ENCODE data around the gene BACE2. TPM values are rescaled to one million over a fixed set of nuclear protein-coding genes. Genes with fewer than 3 reads are reported as not detected.

The BACE2 gene
- total and polyA plus RNA-seq, 4 donors = 1.7 to 16.7 (median 5.6) TPM

DNA sequence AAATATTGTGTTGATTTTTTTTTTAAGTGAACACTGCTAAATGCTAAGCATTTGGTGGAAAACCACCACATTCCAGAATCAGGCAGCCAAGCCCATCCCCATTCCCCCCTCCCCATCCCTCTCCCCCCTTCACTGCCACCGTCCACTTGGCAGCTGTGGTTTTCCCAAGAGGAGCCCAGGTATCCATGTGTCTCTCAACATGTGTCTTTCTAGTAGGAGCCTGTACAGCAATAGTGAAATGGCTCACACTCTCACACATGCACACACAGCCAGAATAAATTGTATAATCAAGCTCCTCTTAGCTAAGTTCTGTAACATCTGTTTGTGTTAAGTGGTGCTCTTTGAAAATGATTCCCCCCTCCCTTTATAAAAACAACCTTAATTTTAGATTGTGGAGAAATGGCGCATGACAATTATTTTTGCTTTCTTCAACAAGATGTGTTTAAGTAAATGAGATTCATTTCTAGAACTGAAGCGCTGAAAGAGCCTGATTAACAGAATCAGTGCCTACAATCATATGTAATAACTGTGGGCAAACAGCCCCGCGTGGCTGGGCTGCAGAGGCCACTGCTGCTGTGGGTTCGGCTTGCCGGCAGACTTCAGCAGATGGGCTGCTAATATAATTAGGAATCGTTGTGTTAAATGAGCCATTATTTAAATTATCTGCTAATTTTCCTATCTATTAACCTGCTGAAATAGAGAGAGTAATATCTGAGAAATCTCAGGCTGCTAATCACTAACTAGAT is 43.3 kb downstream of the BACE2 start (continued):
- TF ChIP-seq, protein P1, sequence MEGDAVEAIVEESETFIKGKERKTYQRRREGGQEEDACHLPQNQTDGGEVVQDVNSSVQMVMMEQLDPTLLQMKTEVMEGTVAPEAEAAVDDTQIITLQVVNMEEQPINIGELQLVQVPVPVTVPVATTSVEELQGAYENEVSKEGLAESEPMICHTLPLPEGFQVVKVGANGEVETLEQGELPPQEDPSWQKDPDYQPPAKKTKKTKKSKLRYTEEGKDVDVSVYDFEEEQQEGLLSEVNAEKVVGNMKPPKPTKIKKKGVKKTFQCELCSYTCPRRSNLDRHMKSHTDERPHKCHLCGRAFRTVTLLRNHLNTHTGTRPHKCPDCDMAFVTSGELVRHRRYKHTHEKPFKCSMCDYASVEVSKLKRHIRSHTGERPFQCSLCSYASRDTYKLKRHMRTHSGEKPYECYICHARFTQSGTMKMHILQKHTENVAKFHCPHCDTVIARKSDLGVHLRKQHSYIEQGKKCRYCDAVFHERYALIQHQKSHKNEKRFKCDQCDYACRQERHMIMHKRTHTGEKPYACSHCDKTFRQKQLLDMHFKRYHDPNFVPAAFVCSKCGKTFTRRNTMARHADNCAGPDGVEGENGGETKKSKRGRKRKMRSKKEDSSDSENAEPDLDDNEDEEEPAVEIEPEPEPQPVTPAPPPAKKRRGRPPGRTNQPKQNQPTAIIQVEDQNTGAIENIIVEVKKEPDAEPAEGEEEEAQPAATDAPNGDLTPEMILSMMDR (IDR thresholded peaks at IDR 0.05; ENCODE audit: low read depth, low read length, missing input control) = no peak
- TF ChIP-seq SP1 (IDR thresholded peaks at IDR 0.05) (no peak), HNF4A (conservative IDR thresholded peaks at IDR 0.05) (no peak), YY1 (IDR thresholded peaks at IDR 0.05) (no peak), GABPA (IDR thresholded peaks at IDR 0.05 in 1 of 2, conservative IDR thresholded peaks at IDR 0.05 in 1 of 2) (no peak), HNF4G (IDR thresholded peaks at IDR 0.05) (no peak)
- TF ChIP-seq, protein P2, sequence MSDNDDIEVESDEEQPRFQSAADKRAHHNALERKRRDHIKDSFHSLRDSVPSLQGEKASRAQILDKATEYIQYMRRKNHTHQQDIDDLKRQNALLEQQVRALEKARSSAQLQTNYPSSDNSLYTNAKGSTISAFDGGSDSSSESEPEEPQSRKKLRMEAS (IDR thresholded peaks at IDR 0.05) = no peak

DNA sequence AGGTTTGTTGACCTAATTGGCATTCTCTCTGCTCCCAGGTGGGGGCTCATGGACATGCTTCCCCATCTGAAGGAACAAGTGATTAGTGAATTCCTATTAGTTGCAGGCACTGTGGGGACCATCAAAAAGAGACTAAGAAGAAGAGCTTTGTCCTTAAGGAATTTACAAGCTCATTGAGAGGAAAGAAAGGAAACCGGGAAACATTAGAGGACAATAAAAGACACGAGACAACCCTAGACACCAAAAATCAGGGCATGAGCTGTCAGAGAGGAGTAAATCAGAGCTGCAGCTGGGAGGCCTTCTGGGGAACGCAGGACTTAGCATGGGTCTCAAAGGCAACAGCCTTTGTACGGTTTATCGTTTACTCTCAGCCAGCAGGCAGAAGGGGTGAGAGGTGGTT is 45.1 kb downstream of the BACE2 start:
- no peaks in the 10 kb centered on the region for H3K4me1 ChIP-seq (ENCODE audit: control insufficient read depth in 4 of 4, insufficient read depth in 4 of 4, low read length in 3 of 4)
- 82% methylated on average over 5 of the region's 5 CpGs for WGBS

More for the DNA sequence above, 45.1 kb downstream of the BACE2 start:
- Histone ChIP-seq H3K4me3 (ENCODE audit: low read depth in 1 of 3, low read length in 3 of 3) (no peak overlapping the region), H3K36me3 (ENCODE audit: control insufficient read depth in 4 of 4, insufficient read depth in 3 of 4, low read depth in 1 of 4, low read length in 3 of 4) (no peaks in the 10 kb centered on the region), H3K9ac (ENCODE audit: low read depth in 1 of 2, low read length in 2 of 2) (no peak overlapping the region), H3K9me3 (ENCODE audit: control insufficient read depth in 4 of 4, low read length in 3 of 4) (no peaks in the 10 kb centered on the region), H3K27me3 (ENCODE audit: control insufficient read depth in 4 of 4, insufficient read depth in 4 of 4, low read length in 3 of 4) (peaks cover 0 to 4% (median 0%) of the 10 kb centered on the region in 4 donors), H3K27ac (ENCODE audit: low read depth in 1 of 2, low read length in 2 of 2) (no peak overlapping the region)
- no peak for TF ChIP-seq YY1 (IDR thresholded peaks at IDR 0.05)
- no peak for TF ChIP-seq RAD21 (IDR thresholded peaks at IDR 0.05)
- TF ChIP-seq RXRA (IDR thresholded peaks at IDR 0.05) = no peak
- TF ChIP-seq, protein P3, sequence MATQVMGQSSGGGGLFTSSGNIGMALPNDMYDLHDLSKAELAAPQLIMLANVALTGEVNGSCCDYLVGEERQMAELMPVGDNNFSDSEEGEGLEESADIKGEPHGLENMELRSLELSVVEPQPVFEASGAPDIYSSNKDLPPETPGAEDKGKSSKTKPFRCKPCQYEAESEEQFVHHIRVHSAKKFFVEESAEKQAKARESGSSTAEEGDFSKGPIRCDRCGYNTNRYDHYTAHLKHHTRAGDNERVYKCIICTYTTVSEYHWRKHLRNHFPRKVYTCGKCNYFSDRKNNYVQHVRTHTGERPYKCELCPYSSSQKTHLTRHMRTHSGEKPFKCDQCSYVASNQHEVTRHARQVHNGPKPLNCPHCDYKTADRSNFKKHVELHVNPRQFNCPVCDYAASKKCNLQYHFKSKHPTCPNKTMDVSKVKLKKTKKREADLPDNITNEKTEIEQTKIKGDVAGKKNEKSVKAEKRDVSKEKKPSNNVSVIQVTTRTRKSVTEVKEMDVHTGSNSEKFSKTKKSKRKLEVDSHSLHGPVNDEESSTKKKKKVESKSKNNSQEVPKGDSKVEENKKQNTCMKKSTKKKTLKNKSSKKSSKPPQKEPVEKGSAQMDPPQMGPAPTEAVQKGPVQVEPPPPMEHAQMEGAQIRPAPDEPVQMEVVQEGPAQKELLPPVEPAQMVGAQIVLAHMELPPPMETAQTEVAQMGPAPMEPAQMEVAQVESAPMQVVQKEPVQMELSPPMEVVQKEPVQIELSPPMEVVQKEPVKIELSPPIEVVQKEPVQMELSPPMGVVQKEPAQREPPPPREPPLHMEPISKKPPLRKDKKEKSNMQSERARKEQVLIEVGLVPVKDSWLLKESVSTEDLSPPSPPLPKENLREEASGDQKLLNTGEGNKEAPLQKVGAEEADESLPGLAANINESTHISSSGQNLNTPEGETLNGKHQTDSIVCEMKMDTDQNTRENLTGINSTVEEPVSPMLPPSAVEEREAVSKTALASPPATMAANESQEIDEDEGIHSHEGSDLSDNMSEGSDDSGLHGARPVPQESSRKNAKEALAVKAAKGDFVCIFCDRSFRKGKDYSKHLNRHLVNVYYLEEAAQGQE (IDR thresholded peaks at IDR 0.05) = no peak
- TF ChIP-seq, protein P4, sequence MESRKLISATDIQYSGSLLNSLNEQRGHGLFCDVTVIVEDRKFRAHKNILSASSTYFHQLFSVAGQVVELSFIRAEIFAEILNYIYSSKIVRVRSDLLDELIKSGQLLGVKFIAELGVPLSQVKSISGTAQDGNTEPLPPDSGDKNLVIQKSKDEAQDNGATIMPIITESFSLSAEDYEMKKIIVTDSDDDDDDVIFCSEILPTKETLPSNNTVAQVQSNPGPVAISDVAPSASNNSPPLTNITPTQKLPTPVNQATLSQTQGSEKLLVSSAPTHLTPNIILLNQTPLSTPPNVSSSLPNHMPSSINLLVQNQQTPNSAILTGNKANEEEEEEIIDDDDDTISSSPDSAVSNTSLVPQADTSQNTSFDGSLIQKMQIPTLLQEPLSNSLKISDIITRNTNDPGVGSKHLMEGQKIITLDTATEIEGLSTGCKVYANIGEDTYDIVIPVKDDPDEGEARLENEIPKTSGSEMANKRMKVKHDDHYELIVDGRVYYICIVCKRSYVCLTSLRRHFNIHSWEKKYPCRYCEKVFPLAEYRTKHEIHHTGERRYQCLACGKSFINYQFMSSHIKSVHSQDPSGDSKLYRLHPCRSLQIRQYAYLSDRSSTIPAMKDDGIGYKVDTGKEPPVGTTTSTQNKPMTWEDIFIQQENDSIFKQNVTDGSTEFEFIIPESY (IDR thresholded peaks at IDR 0.05) = no peak
- no peak for TF ChIP-seq HNF4G (IDR thresholded peaks at IDR 0.05)
- no peak for DNase-seq (ENCODE audit: low spot score)

Measured in liver (tissue), 9 donors.